HG03039 (cell line): ENCODE data around the gene CPSF6.
"Not testable (repeated sequence)": the region's sequence is repeated elsewhere in the genome, so short reads cannot be mapped to it uniquely, and the experiment has no call there.

Experiments
- ATAC-seq: cut with Tn5 transposase; IDR thresholded peaks from one replicate; pipeline ENCODE4 v1.9.1; 2021; ENCODE audit warnings: mild to moderate bottlenecking, moderate library complexity; ENCODE audit not compliant: unreplicated experiment

Gene CPSF6

DNA sequence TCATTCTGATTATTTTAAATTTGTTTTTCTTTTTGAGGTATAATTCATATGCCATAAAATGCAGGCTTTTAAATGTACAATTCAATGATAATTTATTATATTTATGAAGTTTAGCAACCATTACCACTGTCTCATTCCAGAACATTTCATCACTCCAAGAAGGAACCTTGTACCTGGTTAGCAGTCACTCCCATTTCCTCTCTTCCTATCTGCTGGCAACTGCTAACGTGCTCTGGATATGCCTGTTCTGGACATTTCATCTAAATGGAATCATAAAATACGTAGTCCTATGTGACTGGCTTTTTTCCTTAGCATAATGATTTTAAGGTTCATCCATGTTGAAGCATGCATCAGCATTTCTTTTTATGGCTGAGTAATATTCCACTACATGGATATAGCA, 15.5 kb downstream of the CPSF6 start:
- no peak for ATAC-seq

DNA sequence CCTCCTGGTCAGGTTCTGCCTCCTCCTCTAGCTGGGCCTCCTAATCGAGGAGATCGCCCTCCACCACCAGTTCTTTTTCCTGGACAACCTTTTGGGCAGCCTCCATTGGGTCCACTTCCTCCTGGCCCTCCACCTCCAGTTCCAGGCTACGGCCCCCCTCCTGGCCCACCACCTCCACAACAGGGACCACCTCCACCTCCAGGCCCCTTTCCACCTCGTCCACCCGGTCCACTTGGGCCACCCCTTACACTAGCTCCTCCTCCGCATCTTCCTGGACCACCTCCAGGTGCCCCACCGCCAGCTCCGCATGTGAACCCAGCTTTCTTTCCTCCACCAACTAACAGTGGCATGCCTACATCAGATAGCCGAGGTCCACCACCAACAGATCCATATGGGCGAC, 19.3 kb downstream of the CPSF6 start:
- ATAC-seq = no peak

DNA sequence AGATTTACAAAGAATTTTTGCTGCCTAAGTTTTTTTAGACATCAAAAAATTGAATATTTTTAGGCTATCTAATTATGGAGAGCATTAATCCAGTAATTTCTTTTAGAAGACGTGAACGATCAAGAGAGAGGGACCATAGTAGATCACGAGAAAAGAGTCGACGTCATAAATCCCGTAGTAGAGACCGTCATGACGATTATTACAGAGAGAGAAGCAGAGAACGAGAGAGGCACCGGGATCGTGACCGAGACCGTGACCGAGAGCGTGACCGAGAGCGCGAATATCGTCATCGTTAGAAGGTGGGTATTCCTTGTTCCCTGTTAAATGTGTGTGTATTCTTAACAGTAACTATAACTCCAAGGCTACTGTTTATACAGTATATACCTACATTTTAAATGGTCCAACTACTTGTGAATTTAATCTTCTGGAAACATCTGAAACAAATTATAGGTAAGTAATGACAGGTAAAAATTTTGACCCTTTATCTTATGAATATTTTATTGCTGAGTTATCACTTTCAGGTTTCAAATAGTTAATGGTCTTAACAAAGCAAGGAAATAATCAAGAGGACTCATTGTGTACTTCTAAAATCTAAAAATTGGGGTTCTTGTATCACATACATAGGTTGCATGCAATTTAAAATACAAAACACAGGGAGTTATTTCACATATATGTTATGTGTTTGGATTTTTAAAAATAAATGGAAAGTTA, 23.1 kb downstream of the CPSF6 start:
- no peak for ATAC-seq

DNA sequence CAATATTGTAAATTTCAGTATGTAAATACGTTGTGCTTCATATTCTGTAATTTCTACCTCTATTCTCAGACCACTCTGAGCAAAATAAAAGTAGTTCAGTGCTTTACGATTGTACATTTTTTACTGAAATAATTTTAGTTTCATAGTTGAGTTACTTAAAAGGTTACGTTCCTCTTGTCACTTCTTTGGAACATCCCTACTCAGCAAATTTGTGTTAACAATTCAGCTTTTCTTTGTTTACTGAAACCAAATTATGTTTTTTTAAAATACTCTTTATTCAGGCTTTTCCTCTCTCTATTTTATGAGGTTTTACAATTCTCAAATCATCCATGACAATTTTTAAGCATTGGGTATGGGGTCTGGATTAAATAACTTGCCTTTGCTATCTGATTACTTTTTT, 25.8 kb downstream of the CPSF6 start:
- no peak for ATAC-seq

DNA sequence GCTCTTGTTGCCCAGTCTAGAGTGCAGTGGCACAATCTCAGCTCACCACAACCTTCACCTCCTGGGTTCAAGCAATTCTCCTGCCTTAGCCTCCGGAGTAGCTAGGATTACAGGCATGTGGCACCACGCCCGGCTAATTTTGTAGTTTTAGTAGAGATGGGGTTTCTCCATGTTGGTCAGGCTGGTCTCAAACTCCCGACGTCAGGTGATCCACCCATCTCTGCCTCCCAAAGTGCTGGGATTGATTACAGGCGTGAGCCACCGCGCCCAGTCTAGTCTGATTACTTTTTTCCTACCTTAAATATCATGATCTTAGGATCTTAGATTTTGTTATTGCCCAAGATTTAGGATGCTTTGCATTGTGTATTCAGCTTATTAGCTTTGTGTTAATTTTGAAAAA, 26.3 kb downstream of the CPSF6 start:
- not testable (repeated sequence) for ATAC-seq

DNA sequence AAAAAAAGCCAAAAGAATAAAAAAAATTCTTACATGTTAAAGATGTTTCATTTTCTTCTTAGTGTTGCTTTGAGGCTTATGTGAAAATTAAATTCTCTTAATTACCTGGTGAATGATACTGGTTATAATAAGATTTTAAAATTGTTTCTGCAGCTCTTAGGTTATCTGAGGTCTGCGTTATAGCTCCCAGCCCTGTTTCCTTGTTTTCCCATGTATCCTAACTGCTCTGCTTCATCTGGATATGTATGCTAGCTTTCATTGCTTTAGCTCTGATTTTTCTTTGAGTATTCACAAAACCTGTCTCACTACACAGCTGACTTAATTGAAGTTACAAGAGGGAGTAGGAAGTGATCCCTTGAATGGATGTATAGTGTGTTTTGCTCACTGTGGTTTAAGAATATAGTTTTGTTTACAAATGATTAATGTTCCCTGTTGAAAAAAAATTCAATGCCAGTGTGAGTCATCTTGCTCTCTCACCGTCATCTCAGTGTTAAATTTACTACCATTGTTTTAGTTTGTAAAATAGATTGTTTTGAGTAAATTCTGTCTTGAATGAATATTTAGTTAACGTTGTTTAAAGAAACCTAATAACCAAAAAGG, 26.8 kb downstream of the CPSF6 start:
- no peak for ATAC-seq

DNA sequence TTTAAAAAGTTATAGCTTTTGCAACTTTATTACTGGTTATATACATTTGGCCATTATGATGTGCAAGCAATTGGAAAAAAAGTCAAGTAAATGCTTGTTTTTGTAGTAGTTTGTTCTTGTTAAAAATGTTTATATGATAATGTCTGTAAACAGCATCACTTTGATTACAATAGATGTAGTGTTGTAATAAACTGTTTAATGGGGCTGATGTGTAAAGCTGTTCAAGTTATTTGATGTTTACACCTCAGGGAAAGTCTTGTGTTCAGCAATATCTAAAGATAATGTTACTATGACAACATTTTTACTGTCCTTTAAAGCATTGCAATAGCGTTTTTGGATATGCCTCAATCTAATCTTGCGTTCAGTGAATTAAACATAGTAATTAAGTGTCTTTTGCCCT, 30.4 kb downstream of the CPSF6 start:
- ATAC-seq = no peak

DNA sequence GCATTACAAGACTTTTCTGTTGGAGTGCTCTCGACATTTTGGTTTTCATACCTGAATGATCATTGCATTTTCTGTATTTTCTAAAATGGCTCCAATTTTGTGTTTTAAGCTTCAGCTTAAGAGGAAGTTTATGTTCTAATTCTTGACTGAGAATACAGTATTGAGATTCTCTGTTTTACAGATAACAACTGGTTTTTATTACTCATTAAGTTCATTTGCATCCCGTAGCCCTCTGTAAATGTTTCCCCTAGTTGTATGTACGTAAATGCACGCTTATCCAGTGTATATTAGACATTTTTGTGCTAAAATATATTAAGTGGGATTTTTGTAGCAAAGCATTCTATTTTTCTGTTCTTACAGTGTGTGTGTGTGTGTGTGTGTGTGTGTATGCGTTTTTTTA, 33.1 kb downstream of the CPSF6 start:
- ATAC-seq = no peak

DNA sequence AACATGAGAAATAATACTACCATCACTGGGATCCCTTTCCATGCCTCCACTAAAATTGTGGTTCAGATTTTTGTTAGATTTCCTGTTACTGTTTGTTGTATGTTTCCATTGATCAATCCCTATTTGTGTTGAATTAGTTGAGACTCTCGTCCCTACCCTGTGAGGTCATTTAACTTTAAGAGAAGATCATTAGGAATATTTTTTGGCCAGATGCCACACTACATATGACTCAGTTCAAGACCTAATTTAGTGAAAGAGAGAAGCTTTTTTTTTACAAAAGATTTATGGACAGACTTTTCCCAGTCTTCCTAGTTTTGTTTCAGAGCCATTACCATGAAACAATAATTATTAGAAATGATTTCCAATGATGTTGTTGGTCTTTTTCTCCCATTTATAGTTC, 35.5 kb downstream of the CPSF6 start:
- no peak for ATAC-seq

DNA sequence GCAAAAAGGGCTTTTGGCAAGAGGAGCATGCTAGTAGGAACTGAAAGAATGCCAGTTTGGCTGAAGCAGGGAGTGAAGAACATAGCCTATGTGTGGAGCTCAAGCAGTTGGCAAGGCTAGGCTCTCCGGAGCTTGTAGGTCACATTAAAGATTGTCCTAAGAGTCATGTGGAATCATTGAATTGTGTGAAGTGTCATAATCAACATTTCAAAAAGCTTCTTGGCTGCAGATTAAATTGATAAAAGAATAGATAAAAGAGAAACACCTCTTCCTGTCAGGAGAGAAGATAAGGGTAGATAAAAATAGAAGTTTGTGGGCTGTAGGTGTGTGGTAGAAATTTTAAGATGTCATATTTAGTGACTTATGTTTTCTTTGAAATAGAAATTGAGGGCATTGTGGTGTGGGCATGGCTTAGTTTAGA, 36.1 kb downstream of the CPSF6 start:
- ATAC-seq = no peak

DNA sequence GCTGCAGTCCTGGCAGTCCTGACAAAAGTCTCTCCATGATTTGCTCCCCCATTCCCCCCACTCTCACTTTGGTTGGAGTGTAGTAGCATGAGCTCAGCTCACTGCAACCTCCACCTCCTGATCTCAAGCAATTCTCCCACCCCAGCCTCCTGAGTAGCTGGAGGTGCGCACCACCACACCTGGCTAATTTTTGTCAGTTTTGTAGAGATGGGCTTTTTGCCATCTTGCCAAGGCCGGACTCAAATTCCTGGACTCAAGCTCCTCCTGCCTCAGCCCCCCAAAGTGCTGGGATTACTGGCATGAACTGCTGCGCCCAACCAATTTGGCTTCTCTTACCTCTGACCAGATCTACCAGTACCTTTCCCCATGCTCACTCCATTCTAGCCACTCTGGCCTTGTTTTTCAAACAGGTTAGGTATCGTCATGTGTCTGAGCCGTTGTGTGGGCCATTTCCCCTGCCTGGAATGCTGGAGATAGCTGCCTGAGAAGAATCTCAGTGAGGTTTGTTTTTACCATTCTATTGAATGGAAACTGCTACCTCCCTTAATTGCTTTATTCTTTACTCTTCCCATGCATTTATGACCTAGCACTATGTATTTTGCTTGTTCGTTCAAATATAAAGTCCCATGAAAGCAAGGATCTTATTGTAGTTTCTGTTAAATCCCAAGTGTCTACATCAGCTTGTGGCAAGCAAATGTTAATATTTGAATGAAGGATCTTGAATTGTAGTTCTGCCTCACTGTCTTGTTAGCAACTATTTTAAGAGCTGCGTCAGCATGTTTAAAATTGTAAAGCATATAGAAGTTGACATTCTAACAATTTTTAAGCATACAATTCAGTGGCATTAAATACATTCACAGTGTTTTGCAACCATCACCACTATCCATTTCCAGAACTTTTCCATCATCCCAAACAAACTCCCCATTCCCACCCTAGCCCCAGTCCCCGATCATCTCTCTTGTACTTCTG, 39.7 kb downstream of the CPSF6 start:
- ATAC-seq = no peak

DNA sequence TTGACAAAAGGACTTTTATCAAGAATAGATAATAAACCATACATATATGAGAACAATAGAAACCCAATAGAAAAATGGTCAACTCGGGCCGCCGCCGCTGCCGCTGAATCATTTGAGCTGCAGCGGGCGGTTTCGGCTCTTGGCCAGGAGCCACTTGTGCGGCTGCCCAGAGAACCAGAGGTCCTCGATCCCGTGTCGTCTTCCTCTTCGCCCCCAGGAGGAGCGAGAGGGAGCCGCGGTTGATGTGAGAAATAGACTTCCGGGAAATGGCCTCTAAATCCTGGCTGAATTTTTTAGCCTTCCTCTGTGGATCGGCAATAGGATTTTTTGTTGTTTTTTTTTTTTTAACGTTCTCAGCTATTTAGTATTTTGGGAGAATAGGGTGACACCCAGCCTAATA, 44.8 kb downstream of the CPSF6 start:
- no peak for ATAC-seq

DNA sequence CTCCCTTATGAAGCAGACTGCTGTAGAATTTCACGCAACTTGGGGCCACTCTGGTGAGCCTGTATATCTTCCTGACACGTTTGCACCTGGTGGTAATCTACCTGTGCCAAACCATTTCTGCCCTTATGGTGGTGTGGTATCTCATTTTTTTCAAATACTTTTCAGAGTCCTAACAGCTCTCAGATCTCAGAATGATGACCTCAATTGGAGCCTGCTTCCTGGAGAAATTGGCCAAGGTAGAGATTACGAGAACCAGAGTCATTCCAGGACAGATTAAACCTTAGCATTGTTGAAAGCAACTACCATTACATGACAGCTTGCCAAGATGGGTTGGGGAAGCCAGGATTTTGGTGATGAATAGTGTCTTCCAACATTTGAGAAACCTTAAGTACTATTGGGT, 48.2 kb downstream of the CPSF6 start:
- ATAC-seq = no peak

DNA sequence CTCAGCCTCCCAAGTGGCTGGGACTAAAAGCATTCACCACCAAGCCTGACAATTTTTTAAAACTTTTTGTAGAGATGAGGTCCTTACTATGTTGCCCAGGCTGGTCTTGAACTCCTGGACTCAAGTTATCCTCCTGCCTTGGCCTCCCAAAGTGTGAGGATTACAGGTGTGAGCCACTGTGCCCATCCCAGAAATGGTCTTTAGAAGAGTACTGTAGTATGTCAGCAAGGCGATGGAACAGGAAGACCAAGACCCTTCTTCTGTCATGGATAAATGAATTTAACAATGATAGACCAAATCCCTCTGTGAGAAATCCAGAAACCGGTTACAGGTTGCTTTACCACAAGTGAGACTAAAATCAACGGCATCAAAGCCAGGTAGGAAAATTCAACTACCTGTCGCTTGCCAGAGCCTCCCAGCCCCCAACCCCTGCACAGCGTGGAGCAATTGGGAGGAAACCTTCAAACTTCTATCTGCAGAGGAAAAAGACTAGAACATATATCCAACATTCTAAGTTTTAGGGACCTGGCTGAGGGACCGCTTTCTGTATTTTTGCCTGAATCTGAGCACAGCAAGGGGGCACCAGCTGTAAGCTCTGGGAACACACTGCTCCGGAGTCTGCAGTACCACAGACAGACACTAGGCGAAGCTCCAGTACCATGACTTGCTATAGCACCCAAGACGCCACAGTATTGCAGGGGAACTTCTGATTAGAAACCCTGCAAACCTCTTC, 51.3 kb downstream of the CPSF6 start:
- ATAC-seq = peak; percentile 97

DNA sequence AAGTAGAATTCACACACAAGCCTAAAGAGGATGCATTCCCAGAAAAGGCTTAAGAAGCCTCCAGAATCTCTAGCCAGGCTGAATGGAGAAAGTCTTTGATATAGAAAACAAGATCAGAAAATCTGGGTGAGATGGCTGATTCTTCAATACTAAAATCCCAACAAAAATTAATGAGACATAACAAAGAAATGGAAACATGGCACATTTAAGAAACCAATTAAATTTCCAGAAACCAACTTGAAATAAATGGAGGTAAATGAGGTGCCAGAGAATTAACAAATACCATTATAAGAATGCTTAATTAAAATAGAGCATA, 51.9 kb downstream of the CPSF6 start:
- ATAC-seq = no peak

DNA sequence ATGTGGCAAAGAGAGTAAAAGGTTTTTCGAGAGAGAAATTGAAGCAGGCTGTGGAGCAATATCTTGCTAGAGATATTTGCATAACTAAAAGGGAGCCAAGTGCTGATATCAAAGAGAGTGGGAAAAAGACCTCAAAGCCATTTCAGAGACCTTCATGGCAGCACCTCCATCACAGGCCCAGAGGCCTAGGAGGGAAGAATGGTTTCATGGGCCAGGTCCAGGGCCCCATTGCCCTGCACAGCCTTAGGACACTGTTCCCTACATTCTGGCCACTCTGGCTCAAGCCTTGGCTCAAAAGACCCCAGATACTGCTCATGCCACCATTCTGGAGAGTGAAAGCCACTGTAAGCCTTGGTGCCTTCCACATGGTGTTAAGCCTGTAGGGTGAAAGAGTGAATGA, 58.8 kb downstream of the CPSF6 start:
- ATAC-seq = no peak

DNA sequence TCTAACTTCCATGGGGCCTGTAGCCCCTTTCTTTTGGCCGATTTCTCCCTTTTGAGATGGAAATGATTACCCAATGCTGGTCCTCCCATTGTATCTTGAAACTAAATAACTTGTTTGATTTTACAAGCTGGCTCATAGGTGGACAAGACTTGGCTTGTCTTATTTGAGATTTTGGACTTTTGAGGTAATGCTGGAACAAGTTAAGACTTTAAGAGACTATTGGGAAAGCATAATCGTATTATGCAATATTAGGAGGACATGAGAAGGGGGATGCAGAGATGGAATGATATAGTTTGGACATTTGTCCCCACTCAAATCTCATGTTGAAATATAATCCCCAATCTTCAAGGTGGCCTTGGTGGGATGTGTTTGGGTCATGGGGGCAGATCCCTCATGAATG, 59.6 kb downstream of the CPSF6 start:
- ATAC-seq = no peak

DNA sequence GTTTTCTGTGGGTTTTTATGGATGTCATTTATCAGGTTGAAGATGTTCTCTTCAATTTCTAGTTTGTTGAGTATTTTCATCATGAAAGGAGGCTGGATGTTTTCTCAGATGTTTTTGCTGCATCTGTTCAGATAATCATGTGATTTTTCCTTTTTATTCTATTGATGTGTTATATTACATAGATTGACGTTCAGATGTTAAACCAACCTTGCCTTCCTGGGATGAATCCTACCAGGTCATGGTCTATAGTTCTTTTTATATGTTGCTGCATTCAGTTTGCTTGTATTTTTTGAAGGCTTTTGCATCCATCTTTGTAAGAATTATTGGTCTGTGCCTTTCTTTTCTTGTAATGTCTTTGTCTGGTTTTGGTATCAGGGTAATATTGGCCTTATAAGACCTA, 64.9 kb downstream of the CPSF6 start:
- no peak for ATAC-seq

DNA sequence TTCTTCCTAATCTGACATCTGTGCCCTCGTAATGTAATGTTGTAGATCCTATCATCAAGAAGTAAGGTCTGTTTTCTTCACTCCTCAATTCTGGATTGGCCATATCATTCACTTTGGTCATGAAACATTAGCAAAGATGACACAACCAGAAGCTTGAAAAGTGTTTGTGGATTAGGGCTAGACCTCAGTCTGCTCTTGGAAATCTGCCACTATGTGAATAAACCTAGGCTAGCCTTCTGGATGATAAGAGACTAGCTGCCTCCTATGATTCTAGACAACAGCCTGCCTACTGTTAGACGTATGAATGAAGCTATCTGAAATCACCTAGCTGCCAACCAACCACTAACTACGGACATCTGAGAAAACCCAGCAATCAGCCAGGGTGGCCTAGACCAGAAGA, 70.1 kb downstream of the CPSF6 start:
- ATAC-seq = no peak

DNA sequence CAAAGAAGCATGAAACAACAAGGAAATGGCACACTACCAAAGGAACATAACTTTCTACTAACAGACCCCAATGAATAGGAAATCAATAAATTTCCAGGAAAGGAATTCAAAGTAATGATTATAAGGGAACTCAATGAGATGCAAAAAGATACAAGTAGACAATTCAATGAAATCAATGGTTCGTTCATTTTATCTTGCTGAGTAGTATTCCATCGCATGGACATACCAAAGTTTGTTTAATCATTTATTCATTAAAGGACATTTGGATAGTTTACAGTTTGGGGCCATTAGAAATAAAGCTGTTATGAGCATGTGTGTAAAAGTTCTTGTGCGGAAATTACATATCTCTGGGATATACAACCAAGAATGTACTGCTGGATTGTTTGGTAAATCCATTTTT, 73.8 kb downstream of the CPSF6 start:
- ATAC-seq = no peak

DNA sequence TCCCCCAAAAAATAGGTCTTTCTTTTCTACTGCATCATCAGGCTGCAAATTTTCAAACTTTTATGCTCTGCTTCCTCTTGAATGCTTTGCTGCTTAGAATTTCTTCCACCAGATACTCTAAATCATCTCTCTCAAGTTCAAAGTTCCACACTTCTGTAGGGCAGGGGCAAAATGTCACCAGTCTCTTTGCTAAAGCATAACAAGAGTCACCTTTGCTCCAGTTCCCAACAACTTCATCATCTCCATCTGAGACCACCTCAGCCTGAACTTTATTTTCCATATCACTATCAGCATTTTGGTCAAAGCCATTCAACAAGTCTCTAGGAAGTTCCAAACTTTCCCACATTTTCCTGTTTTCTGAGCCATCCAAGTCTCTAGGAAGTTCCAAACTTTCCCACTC, 77.4 kb downstream of the CPSF6 start:
- ATAC-seq = not testable (repeated sequence)
